Lung (tissue), 12 donors: ENCODE data around the gene FBXO30. TPM values are rescaled to one million over a fixed set of nuclear protein-coding genes. Genes with fewer than 3 reads are reported as not detected.

Experiments used
- ATAC-seq: fragments of 200-7000 bp; cut with Tn5 transposase; one replicate; pipeline ENCODE4 v1.9.1; 2020; ENCODE audit warnings: moderate number of reproducible peaks; ENCODE audit not compliant: insufficient read depth, low FRiP score
- DNase-seq, 3 donors: peaks; one replicate each; pipeline ENCODE4 v3.0.0-alpha.2; 2013 to 2017
- H3K27ac ChIP-seq, 2 donors: one replicate each; pipeline ENCODE4 v1.5.1; 2013; ENCODE audit warnings: mild to moderate bottlenecking in 2 of 2, moderate library complexity in 2 of 2, control low read depth in 1 of 2, inconsistent platforms in 1 of 2, low read depth in 1 of 2, low read length in 1 of 2
- H3K27me3 ChIP-seq, 3 donors: one replicate each; pipeline ENCODE4 v1.5.1; 2013; ENCODE audit warnings: low read length in 2 of 3; ENCODE audit not compliant: control insufficient read depth in 3 of 3, insufficient read depth in 3 of 3
- H3K36me3 ChIP-seq, 4 donors: one replicate each; pipeline ENCODE4 v1.5.1; 2013; ENCODE audit warnings: low read length in 4 of 4, mild to moderate bottlenecking in 1 of 4, moderate library complexity in 1 of 4; ENCODE audit not compliant: control insufficient read depth in 4 of 4, insufficient read depth in 4 of 4
- H3K4me1 ChIP-seq, 5 donors: one replicate each; pipeline ENCODE4 v1.5.1; 2013; ENCODE audit warnings: low read length in 5 of 5, mild to moderate bottlenecking in 2 of 5, moderate library complexity in 1 of 5; ENCODE audit not compliant: control insufficient read depth in 5 of 5, insufficient read depth in 5 of 5
- H3K4me3 ChIP-seq: one replicate; pipeline ENCODE4 v1.5.1; 2013; ENCODE audit warnings: mild to moderate bottlenecking, control low read depth, moderate library complexity
- H3K9ac ChIP-seq, 2 donors: one replicate each; pipeline ENCODE4 v1.5.1; 2013; ENCODE audit warnings: low read length in 2 of 2, control low read depth in 1 of 2; ENCODE audit not compliant: insufficient read depth in 1 of 2
- H3K9me3 ChIP-seq, 4 donors: one replicate each; pipeline ENCODE4 v1.5.1; 2013; ENCODE audit warnings: low read length in 3 of 4, mild to moderate bottlenecking in 1 of 4, moderate library complexity in 1 of 4; ENCODE audit not compliant: control insufficient read depth in 4 of 4, insufficient read depth in 3 of 4
- CTCF ChIP-seq: IDR thresholded peaks from 2 replicates; pipeline ENCODE4 v1.5.1; 2012; ENCODE audit warnings: mild to moderate bottlenecking; ENCODE audit errors: control extremely low read depth, extremely low read depth
- WGBS, 2 donors: extraction: QIAGEN DNeasy Blood & Tissue Kit; methylation state at CpG; one replicate each; pipeline ENCODE4 v1.1.7; 2013; 5-methylcytosine and 5-hydroxymethylcytosine counted together
- polyA plus RNA-seq, 2 donors: library from polyadenylated mRNA; stranded (reverse); fragments of 200-250 nt; gene quantifications; one replicate each; pipeline ENCODE4 v1.2.1, GENCODE V29; 2013
- total RNA-seq, 2 donors: library from RNA; depleted of rRNA in 1 of 2; stranded (reverse); fragments of >200 nt in 1 of 2; gene quantifications; one replicate each; pipeline ENCODE4 v1.2.1, GENCODE V29; 2014 to 2021
- donor health status: control.
- donor health status: control.
- donor health status: Bipolar disorder and iron deficiency.
- donor health status: healthy.
- donor health status: DM: yes; HTN: yes; CAD: no.

FBXO30 gene
- total and polyA plus RNA-seq, 4 donors = 3.9 to 16.1 (median 5.6) TPM

GRCh38 chr6:145816392-145816791 lies 1.8 kb upstream of the FBXO30 start:
- no peak for TF ChIP-seq CTCF
- no peak overlapping the region for H3K27ac ChIP-seq
- WGBS, 2 donors = 83 to 92% methylated on average over 8 of the region's 8 CpGs
- no peaks in the 10 kb centered on the region for H3K27me3 ChIP-seq
- DNase-seq (peak in 1 of 3 donors; percentile 12), ATAC-seq (no peak)
- peaks cover 0 to 4% (median 2%) of the 10 kb centered on the region in 4 donors for H3K36me3 ChIP-seq
- H3K4me3 ChIP-seq = no peak overlapping the region
- H3K9ac ChIP-seq = peak overlapping the region in 1 of 2 donors; percentile 96
- peaks cover 0 to 21% (median 2%) of the 10 kb centered on the region in 5 donors for H3K4me1 ChIP-seq
- H3K9me3 ChIP-seq = no peaks in the 10 kb centered on the region

DNA sequence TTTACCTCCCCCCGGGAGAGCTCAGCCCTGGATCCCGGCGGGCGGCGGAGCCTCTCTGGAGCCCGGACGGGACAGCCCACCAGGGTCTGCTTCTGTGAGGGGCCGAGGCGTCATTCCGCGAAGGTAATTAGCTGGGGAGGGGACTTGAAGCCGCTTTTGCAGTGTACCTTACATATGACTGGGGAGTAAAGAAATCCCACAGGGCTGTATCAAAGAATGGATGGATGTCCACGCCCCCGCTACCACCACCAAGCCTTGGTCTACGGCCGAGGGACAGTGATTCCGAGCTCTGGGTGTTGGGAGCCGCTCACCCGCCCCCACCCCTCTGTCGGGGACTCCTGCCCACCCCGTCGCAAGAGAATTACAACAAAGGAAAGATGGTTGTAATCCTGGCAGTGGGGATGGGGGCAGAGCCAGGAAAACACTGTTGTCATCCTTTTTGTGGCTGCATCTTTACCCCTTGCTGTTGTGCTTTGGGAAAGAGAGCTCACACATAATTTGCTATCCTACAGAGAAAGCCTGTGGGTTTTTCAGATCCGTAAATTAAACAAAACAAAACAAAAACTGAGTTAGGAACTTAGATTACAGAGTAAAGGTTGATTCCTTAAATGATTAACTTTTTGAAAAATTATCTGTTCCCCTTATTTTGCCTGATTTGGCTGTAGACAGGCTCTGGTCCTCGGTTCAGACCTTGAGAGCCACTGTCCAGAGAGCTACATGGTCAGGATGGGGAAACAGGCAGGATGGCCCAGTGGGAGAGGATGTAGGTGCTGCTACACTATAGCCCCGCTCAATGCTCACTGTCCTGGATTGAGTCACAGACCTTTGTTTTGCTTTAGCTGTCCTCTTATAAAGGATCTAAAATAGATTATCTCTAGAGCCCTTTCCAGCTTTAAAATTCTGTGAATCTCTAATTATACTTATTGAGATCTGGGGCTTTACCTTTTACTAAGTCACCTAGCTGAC lies 997 bp upstream of the FBXO30 start:
- Histone ChIP-seq H3K36me3 (peaks cover 0 to 4% (median 2%) of the 10 kb centered on the region in 4 donors), H3K9me3 (no peaks in the 10 kb centered on the region), H3K27ac (peak overlapping the region; percentile 97 to 99), H3K27me3 (no peaks in the 10 kb centered on the region), H3K4me3 (peak overlapping the region; percentile 65), H3K4me1 (peaks cover 0 to 21% (median 2%) of the 10 kb centered on the region in 5 donors), H3K9ac (peak overlapping the region; percentile 95 to 96)
- DNase-seq (peak; percentile 70 to 74 (median 73)), ATAC-seq (no peak)
- WGBS, 2 donors = 6% methylated on average over 25 of the region's 25 CpGs
- TF ChIP-seq CTCF = no peak

- DNase-seq (peak; percentile 59 to 82 (median 74)), ATAC-seq (no peak)
- no peaks in the 10 kb centered on the region for H3K27me3 ChIP-seq
- H3K4me1 ChIP-seq = peaks cover 0 to 32% (median 5%) of the 10 kb centered on the region in 5 donors
- peak overlapping the region; percentile 84 to 95 for H3K9ac ChIP-seq
- H3K36me3 ChIP-seq = peaks cover 0 to 4% (median 2%) of the 10 kb centered on the region in 4 donors
- no peak for TF ChIP-seq CTCF
- H3K27ac ChIP-seq = peak overlapping the region; percentile 97 to 99
- no peaks in the 10 kb centered on the region for H3K9me3 ChIP-seq
- WGBS, 2 donors = 0% methylated on average over 24 to 33 of the region's 33 CpGs
- peak overlapping the region; percentile 83 for H3K4me3 ChIP-seq
Measured at GRCh38 chr6:145814035-145814500, 527 bp downstream of the FBXO30 start.
